ENCODE measurements around the gene SIRT3.
"Not testable (repeated sequence)": the region's sequence is repeated elsewhere in the genome, so short reads cannot be mapped to it uniquely, and the experiment has no call there.

The SIRT3 gene

DNA sequence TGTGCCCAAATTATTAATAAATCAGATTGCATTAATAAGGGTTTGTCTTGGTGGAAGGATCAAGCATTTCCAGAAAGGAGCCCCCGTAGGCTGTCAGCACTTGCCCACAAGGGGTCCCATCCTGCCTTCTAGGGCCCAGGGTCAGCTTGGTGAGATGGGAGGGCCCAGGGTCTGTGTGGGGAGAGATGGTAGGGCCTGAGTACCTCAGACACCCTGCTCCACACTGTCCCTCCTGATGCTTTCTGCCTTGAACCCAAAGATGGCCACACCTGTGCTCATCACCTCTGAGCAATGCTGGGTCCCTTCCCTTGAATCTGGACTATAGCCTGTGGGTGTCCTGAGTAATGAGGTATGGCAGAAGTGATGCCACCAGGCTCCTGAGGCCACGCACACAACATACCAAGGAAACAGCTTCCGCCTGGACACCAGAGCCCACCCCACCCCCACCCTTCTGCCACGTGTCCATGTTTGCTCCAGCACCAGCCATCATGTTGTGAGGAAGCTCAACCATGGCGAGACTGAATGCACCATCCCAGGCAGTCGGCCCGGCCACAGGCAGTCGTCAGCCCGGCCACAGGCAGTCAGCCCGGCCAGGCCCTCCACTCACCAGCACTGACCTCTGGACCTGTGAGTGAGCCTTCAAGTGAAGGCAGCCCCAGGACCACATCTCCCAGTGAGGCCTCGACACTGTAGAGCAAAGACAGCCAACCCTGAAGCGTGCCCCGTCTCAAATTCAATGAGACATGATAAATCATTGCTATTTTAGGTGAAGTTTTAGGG, 35.7 kb downstream of the SIRT3 start:
- no peak for DNase-seq

GRCh38 chr11:199782-200181, 36.4 kb downstream of the SIRT3 start:
- no peak for DNase-seq

- no peak for DNase-seq
Measured at GRCh38 chr11:199004-199581, 37.0 kb downstream of the SIRT3 start.

DNA sequence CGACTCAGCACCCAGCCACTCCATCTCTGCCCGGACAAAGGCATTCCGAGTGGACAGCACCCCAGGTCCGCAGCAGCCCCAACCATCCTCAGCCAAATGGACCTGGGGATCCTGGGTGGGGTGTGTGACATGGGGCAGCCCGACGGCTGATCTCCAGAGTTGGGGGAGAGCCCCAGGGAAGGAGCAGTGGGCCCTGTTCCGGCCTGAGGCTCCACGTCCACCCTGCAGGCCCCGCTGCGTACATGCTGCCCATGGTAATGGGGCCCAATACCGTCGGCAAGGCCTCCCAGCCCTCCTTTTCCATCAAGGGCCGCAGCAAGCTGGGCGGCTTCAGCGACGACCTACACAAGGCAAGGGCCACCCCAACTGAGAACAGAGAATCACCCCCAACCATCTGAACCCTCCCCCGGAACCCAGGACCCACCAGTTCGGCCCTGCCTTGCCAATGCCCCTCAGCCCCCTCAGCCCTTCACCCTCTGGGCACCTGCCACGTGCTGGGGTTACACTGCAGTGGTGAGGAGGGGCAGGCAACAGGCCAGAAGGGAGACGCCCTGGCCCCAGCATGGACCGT, 37.8 kb downstream of the SIRT3 start:
- no peak for DNase-seq

DNA sequence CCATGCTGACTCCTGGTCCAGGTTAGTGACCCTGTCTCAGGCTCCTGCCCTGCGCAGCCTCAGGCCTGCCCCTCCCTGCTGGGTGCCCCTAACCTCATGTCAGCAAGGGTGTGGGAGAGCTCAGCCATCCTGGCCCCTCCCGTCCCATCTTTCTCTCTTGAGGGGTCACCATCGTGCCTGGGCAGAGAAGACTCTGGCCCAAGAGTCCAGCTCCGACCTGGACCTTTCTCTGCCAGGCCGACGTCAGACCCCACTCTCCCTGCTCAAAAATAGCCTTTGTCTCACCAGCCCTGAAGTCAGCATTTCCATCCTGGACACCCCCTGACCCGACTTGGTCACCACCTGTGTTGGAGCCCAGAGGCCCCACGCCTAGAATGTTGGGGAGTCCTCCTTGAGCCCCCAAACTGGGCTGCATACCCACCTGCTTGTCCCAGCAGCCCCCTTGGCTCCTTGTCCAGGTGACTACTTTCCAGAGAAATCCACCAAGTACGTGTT, 38.4 kb downstream of the SIRT3 start:
- no peak for DNase-seq

DNA sequence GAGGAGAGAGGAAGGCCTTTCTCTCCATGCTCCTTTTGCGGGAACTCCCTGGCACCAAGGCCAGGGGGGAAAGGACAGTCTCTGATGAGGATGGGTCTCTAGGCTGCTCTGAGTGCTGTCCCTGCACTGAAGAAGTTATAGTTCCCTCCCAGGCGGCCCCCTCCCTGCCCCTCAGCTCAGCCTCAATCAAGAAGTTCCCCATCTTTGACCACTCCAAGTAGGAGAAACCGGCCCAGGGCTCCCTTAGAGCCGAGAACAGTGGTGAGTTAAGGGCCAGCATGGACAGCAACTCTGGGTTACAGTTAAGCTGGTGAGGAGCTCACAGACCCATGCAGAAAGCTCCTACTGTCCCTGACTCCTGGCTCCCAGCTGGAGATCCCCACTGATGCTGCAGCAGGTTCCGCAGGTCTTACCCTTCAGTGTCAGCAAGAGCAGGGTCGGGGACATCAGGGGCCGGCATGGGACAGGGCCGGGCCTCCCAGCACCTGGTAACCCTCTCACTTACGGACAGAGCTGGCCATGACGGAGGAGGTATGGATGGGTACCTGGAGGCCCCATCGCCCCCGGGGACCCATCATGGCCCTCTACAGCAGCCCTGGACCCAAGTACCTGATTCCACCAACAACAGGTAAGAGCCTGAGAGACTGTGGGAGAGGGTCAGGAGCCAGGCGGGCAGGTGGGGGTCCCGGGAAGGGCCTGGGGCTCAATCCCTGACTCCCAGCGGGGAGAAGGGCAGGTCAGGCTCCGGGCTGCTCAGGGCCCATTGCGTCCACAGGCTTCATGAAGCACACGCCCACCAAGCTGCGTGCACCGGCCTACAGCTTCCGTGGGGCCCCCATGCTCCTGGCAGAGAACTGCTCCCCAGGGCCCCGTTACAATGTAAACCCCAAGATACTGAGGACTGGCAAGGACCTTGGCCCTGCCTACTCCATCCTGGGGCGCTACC, 39.1 kb downstream of the SIRT3 start:
- no peak for DNase-seq

DNA sequence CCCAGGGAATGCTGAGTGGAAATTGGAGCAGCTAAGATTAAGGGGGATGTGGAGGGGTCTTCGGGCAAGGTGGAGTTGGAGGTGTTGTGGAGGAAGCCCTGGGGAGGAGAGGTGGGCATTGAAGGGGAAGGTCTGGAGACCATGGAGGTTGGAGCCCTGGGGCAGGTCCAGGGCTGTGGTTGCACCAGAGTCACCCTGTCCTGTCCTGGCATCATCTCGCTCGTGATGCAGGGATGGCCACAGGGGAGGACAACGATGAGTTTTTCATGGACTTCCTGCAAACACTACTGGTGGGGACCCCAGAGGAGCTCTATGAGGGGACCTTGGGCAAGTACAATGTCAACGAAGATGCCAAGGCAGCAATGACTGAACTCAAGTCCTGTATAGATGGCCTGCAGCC, 42.7 kb downstream of the SIRT3 start:
- not testable (repeated sequence) for DNase-seq

GRCh38 chr11:192674-193128, 43.4 kb downstream of the SIRT3 start, which contains the start of gene SCGB1C1:
Gene SCGB1C1 (plus strand): TSS chr11:193078. CDS start chr11:193100, 22 bp downstream.
- not testable (repeated sequence) for DNase-seq

DNA sequence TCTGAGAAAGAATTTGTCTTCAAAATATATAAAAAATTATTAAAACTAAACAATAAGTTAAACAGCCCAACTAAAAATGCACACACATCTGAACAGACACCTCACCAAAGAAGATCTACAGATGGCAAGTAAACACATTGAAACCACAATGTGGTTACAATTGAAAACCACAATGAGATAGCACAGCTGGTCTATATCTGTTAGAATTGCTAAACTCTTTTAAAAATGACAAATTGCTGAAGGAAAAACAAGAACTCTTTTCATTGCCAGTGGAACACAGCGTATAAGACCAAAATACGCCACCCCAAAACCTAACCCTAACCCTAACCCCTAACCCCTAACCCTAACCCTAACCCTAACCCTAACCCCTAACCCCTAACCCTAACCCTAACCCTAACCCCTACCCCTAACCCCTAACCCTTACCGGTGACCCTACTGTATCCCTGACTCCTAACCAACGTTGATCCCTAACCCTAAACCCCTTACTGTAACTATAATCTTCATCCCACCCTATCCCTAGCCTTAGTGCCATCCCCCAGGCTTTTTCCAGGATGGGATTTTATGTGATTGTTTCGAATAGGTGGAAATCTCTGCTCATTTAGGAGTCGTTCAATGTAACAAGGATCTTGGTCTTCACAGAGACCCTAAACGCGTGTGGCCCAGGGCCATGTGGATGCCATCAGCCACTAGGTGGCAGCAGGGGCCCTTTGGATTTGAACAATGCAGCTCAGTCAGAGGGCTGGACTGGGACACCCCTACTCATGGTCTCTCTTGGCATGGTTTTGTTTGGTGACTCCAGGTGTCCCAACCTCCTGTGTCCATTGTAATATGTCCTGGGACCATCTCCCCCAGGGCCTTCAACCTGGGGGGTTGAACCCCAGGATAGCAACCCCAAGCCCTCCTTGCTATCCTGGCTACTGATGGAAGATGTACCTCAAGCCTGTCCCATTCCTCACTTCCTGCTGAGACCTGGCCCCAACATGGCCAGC, 44.4 kb downstream of the SIRT3 start:
- DNase-seq, result not testable (repeated sequence)

DNA sequence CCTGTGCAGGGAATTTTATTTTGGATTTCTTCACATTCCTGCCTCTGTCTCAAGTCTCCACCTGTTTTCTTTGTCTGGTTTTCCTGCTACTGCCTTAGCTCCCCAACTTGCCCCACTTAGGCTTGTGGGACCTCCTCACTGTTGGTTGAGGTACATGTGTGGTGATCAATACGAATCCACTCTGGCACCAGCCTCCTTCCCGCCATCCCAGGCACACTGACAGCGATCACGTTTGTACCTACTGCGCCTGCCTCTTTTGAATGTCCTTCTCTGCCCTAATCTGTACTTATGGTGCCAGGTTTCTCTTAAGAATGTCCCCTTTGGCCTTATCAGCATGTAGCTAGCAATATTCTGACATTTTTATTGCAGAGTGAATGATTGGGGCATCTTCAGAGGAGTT, 45.6 kb downstream of the SIRT3 start:
- DNase-seq, result not testable (repeated sequence)

- not testable (repeated sequence) for DNase-seq
Measured at GRCh38 chr11:189843-190311, 46.3 kb downstream of the SIRT3 start.

DNA sequence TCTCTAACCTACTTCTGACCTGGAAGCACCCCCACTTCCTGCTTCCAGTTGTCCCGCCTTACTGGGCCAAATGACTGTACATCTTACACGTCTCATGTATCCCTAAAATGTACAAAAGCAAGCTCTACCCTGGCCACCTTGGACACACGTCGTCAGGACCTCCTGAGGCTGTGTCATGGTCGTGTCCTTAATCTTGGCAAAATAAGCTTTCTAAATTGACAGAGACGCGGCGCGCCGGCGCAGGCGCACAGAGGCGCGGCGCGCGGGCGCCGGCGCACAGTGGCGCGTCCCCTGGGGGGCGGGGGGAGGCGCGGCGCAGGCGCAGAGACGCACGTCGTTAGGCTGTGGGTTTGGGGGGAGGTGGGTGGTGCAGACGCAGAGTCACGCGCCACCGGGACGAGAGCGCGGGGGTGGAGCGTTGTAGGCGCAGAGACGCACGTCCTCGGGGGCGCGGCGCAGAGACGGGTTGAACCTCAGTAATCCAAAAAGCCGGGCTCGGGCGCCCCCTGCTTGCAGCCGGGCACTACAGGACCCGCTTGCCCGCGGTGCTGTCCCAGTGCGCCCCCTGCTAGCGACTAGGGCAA, 46.9 kb downstream of the SIRT3 start:
- DNase-seq, result not testable (repeated sequence)

DNA sequence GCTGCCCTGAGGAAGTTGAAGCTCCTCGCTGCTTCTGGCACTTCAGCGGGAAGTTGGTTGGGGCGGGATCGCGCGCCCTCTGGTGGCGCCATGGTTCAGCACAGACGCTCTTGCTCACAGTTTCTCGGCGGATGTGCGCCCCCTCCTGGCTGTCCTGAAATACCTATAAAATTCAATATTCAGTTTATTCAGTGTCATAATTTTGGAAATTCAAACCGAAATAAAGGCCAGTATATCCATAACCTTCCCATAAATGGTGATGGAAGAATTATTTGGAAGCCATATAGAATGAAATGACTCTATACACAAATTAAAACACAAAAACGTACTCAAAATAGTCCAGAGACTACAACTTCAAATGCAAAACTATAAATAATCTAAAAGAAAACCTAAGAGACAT, 55.9 kb downstream of the SIRT3 start:
- DNase-seq, result not testable (repeated sequence)
